Activated naive CD4-positive, alpha-beta T cell treated with anti-CD3 and anti-CD28 coated beads, Interleukin-2, amount 50 U/mL, for 72 hours (primary cell): ENCODE measurements around the gene HBE1. TPM values are rescaled to one million over a fixed set of nuclear protein-coding genes. Genes with fewer than 3 reads are reported as not detected.
"Not testable (repeated sequence)": the region's sequence is repeated elsewhere in the genome, so short reads cannot be mapped to it uniquely, and the experiment has no call there.

Source experiments
- ATAC-seq, 2 donors: fragments of 150-1000 bp; cut with Tn5 transposase; 2 replicates each; pipeline ENCODE4 v1.10.0; 2021; ENCODE audit warnings: mild to moderate bottlenecking in 2 of 2, moderate library complexity in 2 of 2
- DNase-seq, 2 donors: peaks; one replicate each; pipeline ENCODE4 v3.0.0; 2021 to 2022; ENCODE audit warnings: low spot score in 2 of 2
- H3K27ac Mint-ChIP-seq, 2 donors: one replicate each; pipeline ENCODE4 v1.8.0; 2022; ENCODE audit warnings: mild to moderate bottlenecking in 2 of 2, mixed read lengths in 2 of 2
- H3K36me3 Mint-ChIP-seq, 2 donors: one replicate each; pipeline ENCODE4 v1.8.0; 2022; ENCODE audit warnings: mixed read lengths in 2 of 2
- H3K9me3 Mint-ChIP-seq, 2 donors: one replicate each; pipeline ENCODE4 v1.8.0; 2022; ENCODE audit warnings: mixed read lengths in 2 of 2
- total RNA-seq, 2 donors: library from RNA; stranded (reverse); gene quantifications; one replicate each; pipeline ENCODE4 v1.2.3, GENCODE V29; 2022

Gene HBE1
- total RNA-seq, 2 donors from 2014 or later, result not detected

DNA sequence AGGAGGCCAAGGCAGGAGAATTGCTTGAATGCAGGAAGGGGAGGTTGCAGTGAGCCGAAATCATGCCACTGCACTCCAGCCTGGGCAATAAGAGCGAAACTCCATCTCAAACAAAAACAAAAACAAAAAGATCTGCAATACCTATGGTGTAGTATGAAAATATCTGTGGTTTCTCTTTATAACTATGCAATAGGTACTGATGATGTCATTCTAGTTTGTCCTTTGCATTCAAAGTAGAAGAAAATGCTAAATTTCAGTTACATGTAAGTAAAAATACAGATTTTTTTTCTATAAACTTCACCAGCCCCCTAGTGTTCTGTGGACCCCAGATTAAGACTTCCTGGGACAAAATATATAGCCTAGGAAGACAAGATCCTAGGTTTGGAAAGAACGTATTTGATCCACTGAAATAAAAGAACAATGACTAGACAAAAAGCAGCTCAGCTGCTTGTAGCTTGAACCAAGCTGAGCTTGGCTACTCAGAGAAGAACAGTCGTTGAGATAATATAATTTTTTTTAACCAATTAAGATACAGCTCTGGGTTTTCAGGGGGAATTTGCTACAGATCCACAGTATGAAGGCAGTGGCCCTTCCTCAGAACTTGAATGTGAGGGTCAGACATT lies 2.8 kb upstream of the HBE1 start:
- DNase-seq (no peak), ATAC-seq (no peak)
- no peak overlapping the region for H3K27ac Mint-ChIP-seq
- H3K9me3 Mint-ChIP-seq, result no peaks in the 10 kb centered on the region
- no peaks in the 10 kb centered on the region for H3K36me3 Mint-ChIP-seq

DNA sequence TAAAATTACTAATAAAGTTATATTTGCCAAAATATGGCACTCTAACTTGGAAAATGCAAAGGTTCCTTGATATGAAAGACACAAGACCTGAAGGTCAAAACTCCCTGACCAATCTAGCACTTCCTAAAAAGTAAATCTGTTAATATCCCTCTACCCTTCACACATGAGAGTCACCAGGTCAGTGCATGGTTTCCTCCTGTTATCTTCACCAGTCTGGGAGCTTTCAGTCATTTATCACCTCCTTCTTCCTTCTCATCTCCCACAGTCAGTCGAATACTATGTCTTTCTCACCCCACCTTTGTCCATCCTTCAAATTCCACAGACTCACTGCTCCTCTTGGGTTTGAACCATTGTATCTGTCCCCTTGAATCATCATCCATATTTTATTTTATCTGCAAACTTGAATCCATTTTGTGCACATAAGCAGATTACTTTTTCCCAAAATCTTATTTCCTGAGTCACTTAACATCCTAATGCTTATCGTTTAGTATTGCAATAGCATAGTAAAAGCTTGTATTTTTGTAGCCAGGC lies 2.6 kb downstream of the HBE1 start:
- ATAC-seq, result no peak
- no peak for DNase-seq
- H3K9me3 Mint-ChIP-seq, result no peaks in the 10 kb centered on the region
- no peak overlapping the region for H3K27ac Mint-ChIP-seq
- H3K36me3 Mint-ChIP-seq, result no peaks in the 10 kb centered on the region

DNA sequence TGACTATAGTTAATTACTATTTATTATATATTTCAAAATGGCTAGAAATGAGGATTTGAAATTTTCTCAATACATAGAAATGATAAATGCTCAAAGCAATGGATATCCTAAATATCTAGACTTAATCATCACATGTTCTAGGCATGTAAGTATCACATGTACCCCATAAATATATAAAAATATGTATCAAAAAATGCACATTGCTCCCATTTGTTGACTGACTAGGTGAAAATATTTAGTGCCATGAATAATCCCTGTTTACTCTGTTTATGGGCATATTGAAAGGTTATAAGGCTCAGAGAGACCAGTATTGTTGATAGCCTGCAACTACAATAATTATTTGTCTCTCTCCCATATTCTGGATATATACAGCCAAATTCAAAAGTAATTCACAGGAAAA lies 3.1 kb downstream of the HBE1 start:
- DNase-seq (no peak), ATAC-seq (no peak)
- no peaks in the 10 kb centered on the region for H3K9me3 Mint-ChIP-seq
- no peaks in the 10 kb centered on the region for H3K36me3 Mint-ChIP-seq
- no peak overlapping the region for H3K27ac Mint-ChIP-seq

DNA sequence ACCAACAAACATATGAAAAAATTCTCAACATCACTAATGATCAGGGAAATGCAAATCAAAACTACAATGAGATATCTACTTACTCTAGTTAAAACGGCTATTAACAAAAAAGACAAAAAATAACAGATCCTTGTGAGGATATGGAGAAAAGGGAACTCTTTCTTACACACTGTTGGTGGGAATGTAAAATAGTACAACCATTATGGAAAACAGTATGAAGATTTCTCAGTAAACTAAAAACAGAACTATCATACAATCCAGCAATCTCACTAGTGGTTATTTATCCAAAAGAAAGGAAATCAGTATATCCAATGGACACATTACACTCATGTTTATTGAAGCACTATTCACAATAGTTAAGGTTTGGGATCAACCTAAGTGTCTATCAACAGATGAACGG lies 3.9 kb downstream of the HBE1 start:
- DNase-seq (no peak), ATAC-seq (no peak)
- Mint-ChIP-seq H3K36me3 (no peaks in the 10 kb centered on the region), H3K27ac (no peak overlapping the region), H3K9me3 (no peaks in the 10 kb centered on the region)

DNA sequence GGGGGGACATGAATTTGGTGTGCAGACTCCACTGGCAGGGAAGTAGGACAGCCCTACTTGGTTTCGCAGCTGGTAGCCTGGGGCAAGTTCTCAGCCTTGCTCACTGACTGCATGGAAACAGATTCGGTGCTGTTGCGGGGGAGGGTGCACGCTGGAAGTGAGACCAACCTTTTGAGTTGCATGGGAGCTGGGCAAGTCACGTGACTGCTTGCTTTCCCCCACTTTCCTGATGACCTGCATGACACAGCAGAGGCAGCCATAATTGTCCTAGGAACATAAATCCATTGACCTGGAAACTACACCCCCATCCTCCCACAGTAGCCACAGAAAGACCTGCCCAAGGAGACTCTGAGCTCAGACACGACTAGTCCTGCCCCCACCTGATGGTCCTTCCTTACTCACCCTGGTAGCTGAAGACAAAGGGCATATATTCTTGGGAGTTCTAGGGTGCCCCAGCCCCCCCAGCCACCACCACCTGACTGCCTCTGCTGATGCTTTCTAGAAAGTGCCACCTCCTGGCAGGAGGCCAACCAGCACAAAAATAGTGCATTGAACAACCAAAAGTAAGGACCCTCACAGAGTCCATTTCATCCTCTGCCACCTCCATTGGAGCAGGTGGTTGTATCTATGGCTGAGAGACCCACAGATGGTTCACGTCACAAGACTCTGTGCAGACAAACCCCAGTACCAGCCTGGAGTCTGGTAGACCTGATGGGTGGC lies 11.0 kb downstream of the HBE1 start:
- no peaks in the 10 kb centered on the region for H3K9me3 Mint-ChIP-seq
- ATAC-seq (no peak), DNase-seq (no peak)

DNA sequence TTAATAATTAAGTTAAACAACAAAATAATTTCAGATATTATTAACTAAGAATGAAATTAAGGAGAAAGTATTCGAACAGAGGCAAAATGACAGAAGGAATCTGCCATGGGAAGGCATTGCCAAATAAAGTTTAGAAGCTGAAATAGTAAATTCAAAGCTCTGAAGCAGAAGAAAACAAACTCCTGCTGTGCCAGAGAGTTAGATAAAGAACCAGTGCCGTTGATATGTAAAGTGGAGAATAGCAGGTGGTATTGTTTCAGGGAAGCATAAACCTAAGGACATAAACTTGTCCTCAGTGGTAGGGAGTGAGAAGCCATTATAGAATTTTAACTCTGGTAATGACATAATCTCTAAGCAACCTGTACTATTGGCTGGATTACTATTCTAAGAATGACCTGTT lies 12.4 kb downstream of the HBE1 start:
- DNase-seq, result no peak
- Mint-ChIP-seq H3K36me3 (peaks cover 0 to 7% of the 10 kb centered on the region in 2 donors), H3K9me3 (no peaks in the 10 kb centered on the region), H3K27ac (no peak overlapping the region)
- no peak for ATAC-seq

More for the DNA sequence above, 11.0 kb downstream of the HBE1 start:
- Mint-ChIP-seq H3K36me3 (peaks cover 0 to 7% of the 10 kb centered on the region in 2 donors), H3K27ac (no peak overlapping the region)

DNA sequence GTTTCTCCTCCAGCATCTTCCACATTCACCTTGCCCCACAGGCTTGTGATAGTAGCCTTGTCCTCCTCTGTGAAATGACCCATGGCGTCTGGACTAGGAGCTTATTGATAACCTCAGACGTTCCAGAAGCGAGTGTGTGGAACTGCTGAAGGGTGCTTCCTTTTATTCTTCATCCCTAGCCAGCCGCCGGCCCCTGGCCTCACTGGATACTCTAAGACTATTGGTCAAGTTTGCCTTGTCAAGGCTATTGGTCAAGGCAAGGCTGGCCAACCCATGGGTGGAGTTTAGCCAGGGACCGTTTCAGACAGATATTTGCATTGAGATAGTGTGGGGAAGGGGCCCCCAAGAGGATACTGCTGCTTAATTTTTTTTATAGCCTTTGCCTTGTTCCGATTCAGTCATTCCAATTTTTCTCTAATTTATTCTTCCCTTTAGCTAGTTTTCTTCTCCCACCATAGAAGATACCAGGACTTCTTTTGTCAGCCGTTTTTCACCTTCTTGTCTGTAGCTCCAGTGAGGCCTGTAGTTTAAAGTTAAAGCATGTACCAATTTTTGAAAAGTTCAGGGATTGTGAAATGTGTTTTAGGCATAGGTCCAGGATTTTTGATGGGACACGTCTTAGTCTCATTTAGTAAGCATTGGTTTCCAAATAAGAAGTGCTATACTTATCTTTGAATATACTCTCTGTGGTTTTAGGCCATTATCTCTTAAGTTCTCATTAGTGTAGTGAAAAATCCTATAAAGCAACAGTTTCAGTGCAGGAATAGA lies 14.9 kb downstream of the HBE1 start, which contains the start of gene HBG2:
Gene HBG2, minus strand, starts transcription at position 136 of the 768 bp plus-strand sequence. Its CDS starts 53 bp downstream, at position 83.
- not testable (repeated sequence) for H3K36me3 Mint-ChIP-seq

DNA sequence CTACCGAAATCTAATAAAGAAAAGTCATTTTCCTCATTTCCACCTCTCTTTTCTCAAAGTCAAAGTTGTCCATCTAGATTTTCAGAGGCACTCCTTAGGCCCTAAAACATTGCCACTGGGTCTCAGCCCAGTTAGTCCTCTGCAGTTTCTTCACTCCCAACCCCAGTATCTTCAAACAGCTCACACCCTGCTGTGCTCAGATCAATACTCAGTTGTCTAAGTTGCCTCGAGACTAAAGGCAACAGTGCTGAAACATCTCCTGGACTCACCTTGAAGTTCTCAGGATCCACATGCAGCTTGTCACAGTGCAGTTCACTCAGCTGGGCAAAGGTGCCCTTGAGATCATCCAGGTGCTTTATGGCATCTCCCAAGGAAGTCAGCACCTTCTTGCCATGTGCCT lies 15.7 kb downstream of the HBE1 start:
- H3K27ac Mint-ChIP-seq, ATAC-seq, H3K9me3 Mint-ChIP-seq, DNase-seq, H3K36me3 Mint-ChIP-seq: not testable (repeated sequence)

More for the DNA sequence above, 14.9 kb downstream of the HBE1 start, which contains the start of gene HBG2:
- DNase-seq, H3K9me3 Mint-ChIP-seq, ATAC-seq: not testable (repeated sequence)
- H3K27ac Mint-ChIP-seq, result peak within 1 kb of the TSS in 1 of 2 donors; percentile 25

DNA sequence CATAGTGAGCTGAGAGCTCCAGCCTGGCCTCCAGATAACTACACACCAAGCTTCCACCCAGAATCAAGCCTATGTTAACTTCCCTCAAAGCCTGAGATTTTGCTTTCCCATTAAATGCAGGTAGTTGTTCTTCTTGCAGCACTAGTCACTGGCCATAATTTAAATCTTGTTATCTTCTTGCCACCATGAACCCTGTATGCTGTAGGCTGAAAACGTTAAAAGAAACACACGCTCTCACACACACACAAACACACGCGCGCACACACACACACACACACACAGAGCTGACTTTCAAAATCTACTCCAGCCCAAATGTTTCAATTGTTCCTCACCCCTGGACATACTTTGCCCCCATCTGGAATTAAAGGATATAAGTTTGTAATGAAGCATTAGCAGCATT lies 16.3 kb downstream of the HBE1 start:
- ATAC-seq, H3K27ac Mint-ChIP-seq, H3K9me3 Mint-ChIP-seq, H3K36me3 Mint-ChIP-seq, DNase-seq: not testable (repeated sequence)

DNA sequence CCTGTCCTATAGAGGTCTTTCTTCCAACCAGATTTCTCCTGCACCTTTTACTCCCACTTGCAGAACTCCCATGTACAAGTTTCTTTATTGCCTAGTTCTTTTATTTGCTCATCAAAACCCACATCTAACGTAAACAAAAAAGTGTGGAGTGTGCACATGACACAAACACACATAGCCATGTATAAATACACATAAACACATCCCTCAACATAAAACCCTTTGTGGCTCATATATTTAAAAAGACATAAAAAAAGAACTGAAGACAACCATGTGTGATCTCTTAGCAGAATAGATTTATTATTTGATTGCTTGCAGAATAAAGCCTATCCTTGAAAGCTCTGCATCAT lies 16.9 kb downstream of the HBE1 start:
- ATAC-seq, result no peak
- no peak overlapping the region for H3K27ac Mint-ChIP-seq
- no peak for DNase-seq
- peaks cover 0 to 5% of the 10 kb centered on the region in 2 donors for H3K36me3 Mint-ChIP-seq
- no peaks in the 10 kb centered on the region for H3K9me3 Mint-ChIP-seq

DNA sequence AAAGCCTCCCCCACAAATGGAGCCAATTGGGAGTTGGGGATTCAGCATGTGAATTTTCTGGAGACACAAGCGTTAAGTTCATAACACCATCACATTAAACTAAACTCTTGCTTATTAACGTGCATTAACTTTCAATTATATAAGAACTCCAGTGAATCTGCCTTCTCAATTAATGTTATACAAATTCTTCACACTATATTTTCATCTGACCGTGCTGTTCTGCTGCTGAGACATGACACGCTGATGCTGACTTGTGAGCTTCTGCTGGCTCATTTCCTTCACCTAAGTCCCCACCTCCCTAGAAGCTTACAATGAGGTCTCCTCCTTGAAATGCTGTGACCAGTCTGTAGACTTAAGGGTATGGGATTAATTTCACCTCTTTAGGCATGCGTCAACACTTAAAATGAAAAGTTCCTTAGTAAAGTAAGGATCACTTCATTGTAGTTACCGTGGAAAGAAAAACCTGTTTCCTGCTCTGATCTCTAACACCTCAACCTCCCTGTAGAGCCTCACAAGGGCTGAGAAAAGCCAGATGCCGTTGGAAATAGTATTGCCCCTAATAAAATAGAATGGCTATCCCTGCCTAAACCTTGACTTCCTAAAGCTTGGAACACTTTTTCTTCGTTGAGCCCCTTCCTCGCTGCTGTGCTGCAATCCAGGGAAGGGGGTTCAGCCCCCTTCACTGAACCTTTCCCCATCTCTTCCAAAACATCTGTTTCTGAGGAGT lies 17.4 kb downstream of the HBE1 start:
- Mint-ChIP-seq H3K27ac (no peak overlapping the region), H3K36me3 (no peaks in the 10 kb centered on the region), H3K9me3 (no peaks in the 10 kb centered on the region)
- no peak for DNase-seq
- ATAC-seq, result no peak

DNA sequence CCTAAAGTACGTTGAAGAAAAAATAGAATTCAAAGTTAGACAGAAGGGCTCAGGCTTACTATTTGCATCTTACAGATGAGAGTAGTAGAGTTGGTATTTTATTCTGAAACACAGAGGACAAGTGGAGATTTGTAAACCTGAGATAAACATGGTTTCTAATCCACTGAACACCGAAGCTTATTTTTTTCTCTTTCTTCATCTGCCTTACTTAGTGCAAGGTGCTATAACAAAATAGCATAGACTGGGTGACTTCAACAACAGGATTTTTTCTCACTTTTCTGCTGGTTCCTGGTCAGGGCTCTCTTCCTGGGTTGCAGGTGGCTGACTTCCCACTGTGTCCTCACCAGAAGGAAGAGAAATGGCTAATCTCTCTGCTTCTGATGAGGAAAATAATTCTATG lies 18.0 kb downstream of the HBE1 start:
- DNase-seq, result no peak
- ATAC-seq, result no peak

DNA sequence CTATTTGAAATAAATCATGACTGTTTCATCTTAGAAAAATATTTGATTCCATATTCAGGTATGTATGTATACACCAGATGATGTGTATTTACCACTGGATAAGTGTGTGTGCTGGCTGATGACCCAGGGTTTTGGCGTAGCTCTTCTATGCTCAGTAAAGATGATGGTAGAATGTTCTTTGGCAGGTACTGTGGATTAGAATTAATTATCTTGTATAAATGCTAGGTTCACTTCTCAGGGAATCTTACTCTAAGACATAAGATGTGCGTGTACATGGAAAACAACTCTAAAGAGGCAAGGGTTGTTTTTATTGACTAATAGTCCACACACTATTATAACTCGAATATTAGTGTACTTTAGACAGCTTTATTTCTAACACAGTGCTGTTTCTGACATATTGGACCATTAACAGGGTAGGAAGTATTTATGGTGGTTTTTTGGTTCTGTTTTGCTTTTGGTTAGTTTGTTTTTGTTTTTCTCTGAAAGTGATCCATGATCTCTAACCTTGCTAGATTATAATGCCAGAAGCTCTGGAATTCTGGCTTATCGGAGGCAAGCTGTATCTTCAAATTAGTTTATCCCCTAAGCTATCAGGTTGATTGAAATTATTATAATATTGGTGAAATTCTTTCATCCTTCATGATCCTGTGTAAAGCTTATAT lies 19.1 kb downstream of the HBE1 start:
- no peak overlapping the region for H3K27ac Mint-ChIP-seq
- no peaks in the 10 kb centered on the region for H3K9me3 Mint-ChIP-seq
- DNase-seq (no peak), ATAC-seq (no peak)
- no peaks in the 10 kb centered on the region for H3K36me3 Mint-ChIP-seq

More for the DNA sequence above, 18.0 kb downstream of the HBE1 start:
- Mint-ChIP-seq H3K36me3 (no peaks in the 10 kb centered on the region), H3K9me3 (no peaks in the 10 kb centered on the region), H3K27ac (no peak overlapping the region)

DNA sequence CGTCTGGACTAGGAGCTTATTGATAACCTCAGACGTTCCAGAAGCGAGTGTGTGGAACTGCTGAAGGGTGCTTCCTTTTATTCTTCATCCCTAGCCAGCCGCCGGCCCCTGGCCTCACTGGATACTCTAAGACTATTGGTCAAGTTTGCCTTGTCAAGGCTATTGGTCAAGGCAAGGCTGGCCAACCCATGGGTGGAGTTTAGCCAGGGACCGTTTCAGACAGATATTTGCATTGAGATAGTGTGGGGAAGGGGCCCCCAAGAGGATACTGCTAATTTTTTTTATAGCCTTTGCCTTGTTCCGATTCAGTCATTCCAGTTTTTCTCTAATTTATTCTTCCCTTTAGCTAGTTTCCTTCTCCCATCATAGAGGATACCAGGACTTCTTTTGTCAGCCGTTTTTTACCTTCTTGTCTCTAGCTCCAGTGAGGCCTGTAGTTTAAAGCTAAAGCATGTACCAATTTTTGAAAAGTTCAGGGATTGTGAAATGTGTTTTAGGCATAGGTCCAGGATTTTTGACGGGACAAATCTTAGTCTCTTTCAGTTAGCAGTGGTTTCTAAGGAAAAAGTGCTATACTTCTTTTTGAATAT lies 19.8 kb downstream of the HBE1 start, which contains the start of gene HBG1:
Gene HBG1, minus strand, starts transcription at position 51 of the 590 bp plus-strand sequence. CDS start 53 bp downstream, outside the sequence.
- not testable (repeated sequence) for H3K36me3 Mint-ChIP-seq, H3K9me3 Mint-ChIP-seq, ATAC-seq, H3K27ac Mint-ChIP-seq, DNase-seq

DNA sequence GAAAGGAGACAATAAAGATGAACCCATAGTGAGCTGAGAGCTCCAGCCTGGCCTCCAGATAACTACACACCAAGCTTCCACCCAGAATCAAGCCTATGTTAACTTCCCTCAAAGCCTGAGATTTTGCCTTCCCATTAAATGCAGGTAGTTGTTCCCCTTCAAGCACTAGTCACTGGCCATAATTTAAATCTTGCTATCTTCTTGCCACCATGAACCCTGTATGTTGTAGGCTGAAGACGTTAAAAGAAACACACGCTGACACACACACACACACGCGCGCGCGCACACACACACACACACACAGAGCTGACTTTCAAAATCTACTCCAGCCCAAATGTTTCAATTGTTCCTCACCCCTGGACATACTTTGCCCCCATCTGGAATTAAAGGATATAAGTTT lies 21.2 kb downstream of the HBE1 start:
- not testable (repeated sequence) for H3K27ac Mint-ChIP-seq, H3K36me3 Mint-ChIP-seq

More for the DNA sequence above, 21.2 kb downstream of the HBE1 start:
- DNase-seq, ATAC-seq, H3K9me3 Mint-ChIP-seq: not testable (repeated sequence)
